ENCODE results near the gene PFKFB1. TPM values are rescaled to one million over a fixed set of nuclear protein-coding genes. Genes with fewer than 3 reads are reported as not detected.

The PFKFB1 gene
- total RNA-seq, 1 donor from 2014 or later = not detected

DNA sequence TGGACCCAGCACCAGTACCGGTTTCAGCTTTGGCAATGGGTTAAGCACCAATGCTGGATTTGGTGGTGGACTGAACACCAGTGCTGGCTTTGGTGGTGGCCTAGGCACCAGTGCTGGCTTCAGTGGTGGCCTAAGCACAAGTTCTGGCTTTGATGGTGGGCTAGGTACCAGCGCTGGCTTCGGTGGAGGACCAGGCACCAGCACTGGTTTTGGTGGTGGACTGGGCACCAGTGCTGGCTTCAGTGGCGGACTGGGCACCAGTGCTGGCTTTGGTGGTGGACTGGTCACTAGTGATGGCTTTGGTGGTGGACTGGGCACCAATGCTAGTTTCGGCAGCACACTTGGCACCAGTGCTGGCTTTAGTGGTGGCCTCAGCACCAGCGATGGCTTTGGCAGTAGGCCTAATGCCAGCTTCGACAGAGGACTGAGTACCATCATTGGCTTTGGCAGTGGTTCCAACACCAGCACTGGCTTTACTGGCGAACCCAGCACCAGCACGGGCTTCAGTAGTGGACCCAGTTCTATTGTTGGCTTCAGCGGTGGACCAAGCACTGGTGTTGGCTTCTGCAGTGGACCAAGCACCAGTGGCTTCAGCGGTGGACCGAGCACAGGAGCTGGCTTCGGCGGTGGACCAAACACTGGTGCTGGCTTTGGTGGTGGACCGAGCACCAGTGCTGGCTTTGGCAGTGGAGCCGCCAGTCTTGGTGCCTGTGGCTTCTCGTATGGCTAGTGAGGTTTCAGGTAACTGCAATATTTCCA lies 63.5 kb downstream of the PFKFB1 start:
- H3K27me3 ChIP-seq = no peaks in the 10 kb centered on the region
- no peaks in the 10 kb centered on the region for H3K4me1 ChIP-seq
- H3K9me3 ChIP-seq = no peaks in the 10 kb centered on the region
- no peak overlapping the region for H3K27ac ChIP-seq
- H3K4me3 ChIP-seq = no peak overlapping the region
- no peak for DNase-seq (ENCODE audit: low spot score in 2 of 2)
- no peak for TF ChIP-seq CTCF (IDR thresholded peaks at IDR 0.05)
- peaks cover 0 to 27% of the 10 kb centered on the region in 2 donors for H3K36me3 ChIP-seq
- intact Hi-C loops (cut with DNase I) = no loop called here

GRCh38 chrX:54928876-54929275 lies 65.1 kb downstream of the PFKFB1 start:
- Histone ChIP-seq H3K4me1 (no peaks in the 10 kb centered on the region), H3K27ac (no peak overlapping the region), H3K36me3 (peaks cover 0 to 27% of the 10 kb centered on the region in 2 donors), H3K9me3 (no peaks in the 10 kb centered on the region), H3K4me3 (no peak overlapping the region), H3K27me3 (no peaks in the 10 kb centered on the region)
- no peak for TF ChIP-seq CTCF (IDR thresholded peaks at IDR 0.05)
- intact Hi-C loops (cut with DNase I) = loop anchor here (10.0 kb wide), 1 partner anchor 664 kb away; no protein-coding TSS in a partner anchor
- no peak for DNase-seq (ENCODE audit: low spot score in 2 of 2)

- no peaks in the 10 kb centered on the region for H3K9me3 ChIP-seq
- H3K27ac ChIP-seq = no peak overlapping the region
- H3K27me3 ChIP-seq = no peaks in the 10 kb centered on the region
- intact Hi-C loops (cut with DNase I) = loop anchor here (10.0 kb wide), 1 partner anchor 662 kb away; no protein-coding TSS in a partner anchor
- DNase-seq (ENCODE audit: low spot score in 2 of 2) = no peak
- no peak for TF ChIP-seq CTCF (IDR thresholded peaks at IDR 0.05)
- H3K36me3 ChIP-seq = peaks cover 0 to 27% of the 10 kb centered on the region in 2 donors
- H3K4me1 ChIP-seq = no peaks in the 10 kb centered on the region
- H3K4me3 ChIP-seq = no peak overlapping the region
Measured at GRCh38 chrX:54926978-54927377, 67.0 kb downstream of the PFKFB1 start.

DNA sequence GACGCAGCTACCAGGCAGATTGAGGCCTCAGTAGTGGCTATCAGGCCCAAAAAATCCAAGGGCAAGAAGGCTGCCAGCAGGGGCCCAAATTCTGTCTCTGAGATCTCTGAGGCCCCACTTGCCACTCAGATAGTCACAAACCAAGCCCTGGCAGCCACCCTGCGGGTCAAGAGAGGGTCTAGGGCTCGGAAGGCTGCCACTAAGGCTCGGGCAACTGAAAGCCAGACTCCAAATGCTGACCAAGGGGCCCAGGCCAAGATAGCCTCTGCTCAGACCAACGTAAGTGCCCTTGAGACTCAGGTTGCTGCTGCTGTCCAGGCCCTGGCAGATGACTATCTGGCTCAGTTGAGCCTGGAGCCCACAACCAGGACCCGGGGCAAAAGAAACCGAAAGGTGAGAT lies 70.6 kb downstream of the PFKFB1 start:
- Histone ChIP-seq H3K4me3 (no peak overlapping the region), H3K27ac (no peak overlapping the region), H3K9me3 (no peaks in the 10 kb centered on the region), H3K27me3 (no peaks in the 10 kb centered on the region), H3K36me3 (peaks cover 0 to 21% of the 10 kb centered on the region in 2 donors), H3K4me1 (no peaks in the 10 kb centered on the region)
- no peak for TF ChIP-seq CTCF (IDR thresholded peaks at IDR 0.05)
- intact Hi-C loops (cut with DNase I) = loop anchor here (5.0 to 10.0 kb wide), 3 partner anchors 74 to 659 kb away; partner anchors contain the start of gene MAGED2
- no peak for DNase-seq (ENCODE audit: low spot score in 2 of 2)

GRCh38 chrX:54922547-54922946 lies 71.4 kb downstream of the PFKFB1 start:
- DNase-seq (ENCODE audit: low spot score in 2 of 2) = no peak
- intact Hi-C loops (cut with DNase I) = loop anchor here (5.0 to 10.0 kb wide), 3 partner anchors 75 to 658 kb away; partner anchors contain the start of gene MAGED2

More at GRCh38 chrX:54922547-54922946, 71.4 kb downstream of the PFKFB1 start:
- H3K36me3 ChIP-seq = peaks cover 0 to 12% of the 10 kb centered on the region in 2 donors
- TF ChIP-seq CTCF (IDR thresholded peaks at IDR 0.05) = no peak
- no peak overlapping the region for H3K27ac ChIP-seq
- no peaks in the 10 kb centered on the region for H3K4me1 ChIP-seq
- no peaks in the 10 kb centered on the region for H3K9me3 ChIP-seq
- no peak overlapping the region for H3K4me3 ChIP-seq
- no peaks in the 10 kb centered on the region for H3K27me3 ChIP-seq

Data from ascending aorta (tissue), 2 donors.